K562 (cell line): Measurements from ENCODE around the gene ARHGAP22. TPM values are rescaled to one million over a fixed set of nuclear protein-coding genes. Genes with fewer than 3 reads are reported as not detected.

Source experiments
- ATF6 ChIP-seq: sonication (generic); formaldehyde crosslinking; IDR thresholded peaks from 2 replicates; pipeline ENCODE4 v1.4.0; 2020; ENCODE audit warnings: mild to moderate bottlenecking, missing genetic modification reagents
- CBX3 ChIP-seq, 2 experiments: IDR thresholded peaks; 1 replicate in 1 of 2; 2 replicates in 1 of 2; pipeline ENCODE4 v1.6.1; 2012; ENCODE audit warnings: inconsistent platforms in 2 of 2, low read length in 2 of 2, borderline replicate concordance in 1 of 2, control low read depth in 1 of 2
- HBP1 ChIP-seq: fragments of 450-650 bp; formaldehyde crosslinking; IDR thresholded peaks from 2 replicates; pipeline ENCODE4 v1.4.0; 2022; ENCODE audit warnings: missing genetic modification characterization
- HIVEP1 ChIP-seq: fragments of 250-450 bp; sonication (Bioruptor Pico); IDR thresholded peaks from 2 replicates; pipeline ENCODE4 v1.4.0; 2020; ENCODE audit warnings: mild to moderate bottlenecking
- KLF6 ChIP-seq: fragments of 250-450 bp; sonication (Bioruptor Pico); IDR thresholded peaks from 2 replicates; pipeline ENCODE4 v1.4.0; 2020; ENCODE audit warnings: mild to moderate bottlenecking, moderate library complexity, borderline replicate concordance
- NR2C1 ChIP-seq, 2 experiments: fragments of 450-650 bp; IDR thresholded peaks; 2 replicates each; pipeline ENCODE4 v1.6.1; 2017; ENCODE audit warnings: mild to moderate bottlenecking in 2 of 2, antibody characterized with exemption in 1 of 2, inconsistent platforms in 1 of 2, missing compliant biosample characterization in 1 of 2, missing genetic modification characterization in 1 of 2
- OTX1 ChIP-seq: fragments of 450-650 bp; formaldehyde crosslinking; IDR thresholded peaks from 2 replicates; pipeline ENCODE4 v1.4.0; 2022; ENCODE audit warnings: mild to moderate bottlenecking
- RBM39 ChIP-seq: fragments of 200-400 bp; formaldehyde crosslinking; optimal IDR thresholded peaks from 2 replicates; pipeline ENCODE3; 2018; ENCODE audit warnings: low read depth, low read length
- SETDB1 ChIP-seq: IDR thresholded peaks from one replicate; pipeline ENCODE4 v1.6.1; 2012; ENCODE audit warnings: low read length, control low read depth, inconsistent platforms
- ZBTB17 ChIP-seq: fragments of 450-650 bp; formaldehyde crosslinking; IDR thresholded peaks from 2 replicates; pipeline ENCODE4 v1.4.0; 2020; ENCODE audit warnings: mild to moderate bottlenecking
- ZNF444 ChIP-seq: fragments of 250-450 bp; sonication (Bioruptor Pico); IDR thresholded peaks from 2 replicates; pipeline ENCODE4 v1.4.0; 2020; ENCODE audit warnings: mild to moderate bottlenecking, moderate library complexity
- ZNF655 ChIP-seq: fragments of 250-450 bp; sonication (Bioruptor Pico); IDR thresholded peaks from 2 replicates; pipeline ENCODE4 v1.5.0; 2021
- ZZZ3 ChIP-seq: fragments of 450-650 bp; IDR thresholded peaks from 2 replicates; pipeline ENCODE4 v1.6.1; 2016; ENCODE audit warnings: antibody characterized with exemption, mild to moderate bottlenecking, moderate library complexity
- polyA plus RNA-seq, 8 experiments: library from polyadenylated mRNA; depleted of rRNA in 4 of 8; stranded (reverse) in 5 of 8; unstranded in 3 of 8; fragments of >200 nt; fragmentation: Nextera tagmentation in 2 of 8; fragmentation: Illumina TruSeq in 1 of 8; extraction: Ambion mirVana in 2 of 8; extraction: Trizol in 1 of 8; gene quantifications; 2 replicates each; pipeline versions ENCODE4 v1.2.1 to v1.2.3, GENCODE V29; 2011 to 2014; ENCODE audit warnings: inconsistent platforms in 1 of 8, missing spikeins in 1 of 8
- total RNA-seq, 7 experiments: library from RNA; depleted of rRNA in 6 of 7; stranded (reverse); fragments of >200 nt in 6 of 7; fragmentation: Illumina TruSeq in 2 of 7; extraction: Trizol in 2 of 7; gene quantifications; 2 replicates each; pipeline versions ENCODE4 v1.2.1 to v1.2.3, GENCODE V29; 2011 to 2021; ENCODE audit warnings: low replicate concordance in 1 of 7
- TF ChIP-seq, protein P1 (sequence below): IDR thresholded peaks from 2 replicates; pipeline ENCODE4 v1.6.1; 2014; ENCODE audit warnings: antibody characterized with exemption

Gene ARHGAP22
- total and polyA plus RNA-seq, 9 of the 15 experiments (the other 6 are each of a cell fraction or from before 2014, with no cell fraction given) = 1.3 to 28.1 (median 12.7) TPM

- TF ChIP-seq ZZZ3 (no peak), NR2C1 (IDR thresholded peaks at IDR 0.05) (no peak; the same call in 1 of the 2 replicates), NR2C1 (tag; IDR thresholded peaks at IDR 0.05) (peak; percentile 31; the same call in 1 of the 2 replicates), ZNF655 (CRISPR knock-in tag) (no peak), ZBTB17 (CRISPR knock-in tag) (no peak), SETDB1 (no peak), ATF6 (CRISPR knock-in tag) (no peak), CBX3 (IDR thresholded peaks at IDR 0.05; ENCODE audit: borderline replicate concordance in 1 of 2, low read length in 2 of 2) (peak in 1 of 2 experiments; percentile 51; a peak in 1 of 3 replicates), KLF6 (CRISPR knock-in tag) (no peak), HBP1 (CRISPR knock-in tag) (no peak), RBM39 (no peak), ZNF444 (no peak), OTX1 (CRISPR knock-in tag) (no peak), HIVEP1 (CRISPR knock-in tag) (no peak)
- TF ChIP-seq, protein P1, sequence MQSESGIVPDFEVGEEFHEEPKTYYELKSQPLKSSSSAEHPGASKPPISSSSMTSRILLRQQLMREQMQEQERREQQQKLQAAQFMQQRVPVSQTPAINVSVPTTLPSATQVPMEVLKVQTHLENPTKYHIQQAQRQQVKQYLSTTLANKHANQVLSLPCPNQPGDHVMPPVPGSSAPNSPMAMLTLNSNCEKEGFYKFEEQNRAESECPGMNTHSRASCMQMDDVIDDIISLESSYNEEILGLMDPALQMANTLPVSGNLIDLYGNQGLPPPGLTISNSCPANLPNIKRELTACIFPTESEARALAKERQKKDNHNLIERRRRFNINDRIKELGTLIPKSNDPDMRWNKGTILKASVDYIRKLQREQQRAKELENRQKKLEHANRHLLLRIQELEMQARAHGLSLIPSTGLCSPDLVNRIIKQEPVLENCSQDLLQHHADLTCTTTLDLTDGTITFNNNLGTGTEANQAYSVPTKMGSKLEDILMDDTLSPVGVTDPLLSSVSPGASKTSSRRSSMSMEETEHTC = no peak
These were observed 136.6 kb downstream of the ARHGAP22 start (continued) for GRCh38 chr10:48468130-48468790.
